Glutamatergic neuron (in vitro differentiated cells): ENCODE results near the gene SRGAP1. TPM values are rescaled to one million over a fixed set of nuclear protein-coding genes. Genes with fewer than 3 reads are reported as not detected.

Experiments
- DNase-seq: peaks from one replicate; pipeline ENCODE4 v3.0.0; 2022
- H3K27ac Mint-ChIP-seq: one replicate; pipeline ENCODE4 v1.8.0; 2020; ENCODE audit warnings: mild to moderate bottlenecking, mixed read lengths, inconsistent platforms; ENCODE audit not compliant: unreplicated experiment
- H3K27me3 Mint-ChIP-seq: one replicate; pipeline ENCODE4 v1.8.0; 2020; ENCODE audit warnings: mild to moderate bottlenecking, moderate library complexity, mixed read lengths, inconsistent platforms; ENCODE audit not compliant: unreplicated experiment
- H3K36me3 Mint-ChIP-seq: one replicate; pipeline ENCODE4 v1.8.0; 2020; ENCODE audit warnings: mild to moderate bottlenecking, mixed read lengths, inconsistent platforms; ENCODE audit not compliant: unreplicated experiment
- H3K4me1 Mint-ChIP-seq: one replicate; pipeline ENCODE4 v1.8.0; 2020; ENCODE audit warnings: mild to moderate bottlenecking, low read depth, mixed read lengths, inconsistent platforms; ENCODE audit not compliant: unreplicated experiment
- H3K4me3 Mint-ChIP-seq: one replicate; pipeline ENCODE4 v1.8.0; 2020; ENCODE audit warnings: mild to moderate bottlenecking, mixed read lengths, inconsistent platforms; ENCODE audit not compliant: unreplicated experiment
- H3K9me3 Mint-ChIP-seq: one replicate; pipeline ENCODE4 v1.8.0; 2020; ENCODE audit warnings: mild to moderate bottlenecking, moderate library complexity, mixed read lengths, inconsistent platforms; ENCODE audit not compliant: unreplicated experiment
- total RNA-seq: library from RNA; stranded (reverse); fragmentation: NEBNext Ultra II Directional; extraction: Animal tissue kit (Norgen Biotek cat#: 25700); gene quantifications from one replicate; pipeline ENCODE4 v1.2.1, GENCODE V29; 2021; ENCODE audit not compliant: unreplicated experiment
- TF ChIP-seq, protein P1 (sequence below): fragments of 200-600 bp; sonication (generic); IDR thresholded peaks from one replicate; pipeline ENCODE4 v1.5.0; 2021; ENCODE audit not compliant: partially characterized antibody, unreplicated experiment

Gene SRGAP1
- total RNA-seq, 1 donor from 2014 or later = 52.0 TPM

DNA sequence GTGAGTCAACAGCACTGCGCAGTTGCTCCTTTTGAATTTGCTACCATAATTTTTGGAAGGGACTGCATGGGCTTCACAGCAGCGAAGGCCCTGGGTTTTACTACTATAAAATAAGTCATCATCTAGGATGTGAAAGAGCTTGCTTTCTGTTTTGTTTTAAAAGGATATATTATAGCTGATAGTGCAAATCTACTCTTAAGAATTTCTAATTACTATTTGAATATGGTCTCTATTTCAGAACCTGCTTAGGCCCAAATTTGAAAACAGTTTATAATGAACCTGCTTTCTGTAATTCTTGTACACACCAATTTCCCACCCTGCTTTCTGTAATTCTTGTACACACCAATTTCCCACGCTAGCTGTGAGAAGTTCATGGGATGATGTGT is 73.0 kb downstream of the SRGAP1 start:
- Mint-ChIP-seq H3K36me3 (peaks cover 6% of the 10 kb centered on the region), H3K4me3 (no peak overlapping the region), H3K27ac (no peak overlapping the region), H3K9me3 (peaks cover 2% of the 10 kb centered on the region), H3K4me1 (peaks cover 25% of the 10 kb centered on the region), H3K27me3 (peaks cover 2% of the 10 kb centered on the region)
- TF ChIP-seq, protein P1, sequence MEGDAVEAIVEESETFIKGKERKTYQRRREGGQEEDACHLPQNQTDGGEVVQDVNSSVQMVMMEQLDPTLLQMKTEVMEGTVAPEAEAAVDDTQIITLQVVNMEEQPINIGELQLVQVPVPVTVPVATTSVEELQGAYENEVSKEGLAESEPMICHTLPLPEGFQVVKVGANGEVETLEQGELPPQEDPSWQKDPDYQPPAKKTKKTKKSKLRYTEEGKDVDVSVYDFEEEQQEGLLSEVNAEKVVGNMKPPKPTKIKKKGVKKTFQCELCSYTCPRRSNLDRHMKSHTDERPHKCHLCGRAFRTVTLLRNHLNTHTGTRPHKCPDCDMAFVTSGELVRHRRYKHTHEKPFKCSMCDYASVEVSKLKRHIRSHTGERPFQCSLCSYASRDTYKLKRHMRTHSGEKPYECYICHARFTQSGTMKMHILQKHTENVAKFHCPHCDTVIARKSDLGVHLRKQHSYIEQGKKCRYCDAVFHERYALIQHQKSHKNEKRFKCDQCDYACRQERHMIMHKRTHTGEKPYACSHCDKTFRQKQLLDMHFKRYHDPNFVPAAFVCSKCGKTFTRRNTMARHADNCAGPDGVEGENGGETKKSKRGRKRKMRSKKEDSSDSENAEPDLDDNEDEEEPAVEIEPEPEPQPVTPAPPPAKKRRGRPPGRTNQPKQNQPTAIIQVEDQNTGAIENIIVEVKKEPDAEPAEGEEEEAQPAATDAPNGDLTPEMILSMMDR = no peak
- no peak for DNase-seq

DNA sequence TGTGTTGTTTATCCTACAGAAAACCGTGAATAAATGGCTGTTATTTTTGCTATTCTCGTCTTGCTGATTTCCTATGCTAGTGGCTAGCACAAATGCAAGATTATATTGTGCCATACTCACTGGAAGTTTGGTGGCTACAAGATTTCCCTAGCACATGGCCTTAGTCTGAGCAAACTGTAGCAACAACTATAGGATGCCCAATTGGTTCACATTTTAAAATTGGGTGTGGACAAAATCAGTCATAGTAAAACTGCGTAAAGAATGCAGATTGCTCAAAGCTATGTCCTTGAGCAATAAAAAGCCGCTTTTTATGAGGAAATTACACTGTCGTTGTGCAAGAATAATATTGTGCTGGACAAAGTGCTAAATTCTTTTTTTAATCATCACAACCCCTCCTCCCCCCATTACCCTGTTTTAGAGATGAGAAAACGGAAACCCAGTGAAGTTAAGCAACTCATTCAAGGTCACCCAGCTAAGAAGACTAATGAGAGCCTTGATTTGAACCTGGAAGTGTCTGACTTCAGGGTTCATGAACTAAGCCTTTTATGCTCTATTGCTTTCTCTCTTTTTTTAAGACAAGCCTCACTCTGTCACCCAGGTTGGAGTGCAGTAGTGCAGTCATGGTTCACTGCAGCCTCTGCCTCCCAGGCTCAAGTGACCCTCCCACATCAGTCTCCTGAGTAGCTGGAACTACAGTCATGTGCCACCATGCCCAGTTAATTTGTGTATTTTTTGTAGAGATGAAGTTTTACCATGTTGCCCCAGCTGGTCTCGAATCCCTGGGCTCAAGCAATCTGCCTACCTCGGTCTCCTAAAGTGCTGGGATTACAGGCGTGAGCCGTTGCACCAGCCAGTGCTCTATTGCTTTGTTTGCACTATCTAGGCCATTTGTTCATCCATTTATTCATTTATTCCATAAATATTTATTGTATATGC is 73.6 kb downstream of the SRGAP1 start:
- TF ChIP-seq, protein P1 = no peak
- peak; percentile 23 for DNase-seq
- no peak overlapping the region for H3K4me3 Mint-ChIP-seq
- peaks cover 2% of the 10 kb centered on the region for H3K9me3 Mint-ChIP-seq
- peaks cover 6% of the 10 kb centered on the region for H3K36me3 Mint-ChIP-seq
- H3K27ac Mint-ChIP-seq = peak overlapping the region; percentile 75
- H3K4me1 Mint-ChIP-seq = peaks cover 25% of the 10 kb centered on the region
- peaks cover 2% of the 10 kb centered on the region for H3K27me3 Mint-ChIP-seq

DNA sequence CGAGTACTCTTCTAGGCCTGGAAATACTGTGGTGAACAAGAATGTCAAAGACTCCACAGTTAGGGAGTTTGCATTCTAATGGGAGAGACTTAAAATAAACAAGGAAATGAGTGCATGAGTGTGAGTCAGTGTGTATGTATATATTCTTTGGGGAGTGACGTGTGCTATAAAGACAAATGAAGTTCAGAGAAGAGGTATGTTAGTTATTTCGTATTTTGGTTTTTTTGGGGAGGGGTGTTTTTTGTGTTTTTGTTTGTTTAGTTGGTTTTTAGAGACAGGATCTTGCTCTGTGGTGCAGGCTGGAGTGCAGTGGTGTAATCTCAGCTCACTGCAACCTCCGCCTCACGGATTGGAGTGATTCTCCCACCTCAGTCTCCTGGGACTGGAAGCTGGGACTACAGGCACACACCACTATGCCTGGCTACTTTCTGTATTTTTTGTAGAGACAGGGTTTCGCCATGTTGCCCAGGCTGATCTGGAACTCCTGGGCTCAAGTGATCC is 74.3 kb downstream of the SRGAP1 start:
- peak overlapping the region; percentile 4 for H3K4me3 Mint-ChIP-seq
- DNase-seq = peak; percentile 22
- H3K27ac Mint-ChIP-seq = peak overlapping the region; percentile 75
- peaks cover 2% of the 10 kb centered on the region for H3K27me3 Mint-ChIP-seq
- H3K9me3 Mint-ChIP-seq = peaks cover 2% of the 10 kb centered on the region
- TF ChIP-seq, protein P1 = no peak
- peaks cover 6% of the 10 kb centered on the region for H3K36me3 Mint-ChIP-seq
- H3K4me1 Mint-ChIP-seq = peaks cover 25% of the 10 kb centered on the region

DNA sequence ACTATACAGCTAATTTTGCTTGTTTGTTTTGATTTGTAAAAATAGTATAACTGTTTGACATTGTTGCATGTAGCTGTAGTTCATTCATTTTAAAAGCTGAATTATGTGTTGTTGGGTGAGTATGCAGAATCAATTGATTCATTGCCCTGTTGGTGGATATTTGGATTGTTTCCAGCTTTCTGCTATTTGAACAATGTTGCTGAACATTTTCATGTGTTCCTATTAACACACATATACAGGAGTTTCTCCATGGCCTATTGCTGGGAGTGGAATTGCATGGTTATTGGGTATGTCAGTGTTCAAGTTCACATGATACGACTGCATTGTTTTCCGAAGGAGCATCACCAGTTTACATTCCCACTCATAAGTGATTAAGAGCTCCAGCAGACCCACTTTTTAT is 75.3 kb downstream of the SRGAP1 start:
- H3K4me1 Mint-ChIP-seq = peaks cover 18% of the 10 kb centered on the region
- no peak overlapping the region for H3K27ac Mint-ChIP-seq
- TF ChIP-seq, protein P1 = no peak
- H3K36me3 Mint-ChIP-seq = peaks cover 6% of the 10 kb centered on the region
- peaks cover 2% of the 10 kb centered on the region for H3K9me3 Mint-ChIP-seq
- H3K27me3 Mint-ChIP-seq = peaks cover 2% of the 10 kb centered on the region
- no peak for DNase-seq
- H3K4me3 Mint-ChIP-seq = no peak overlapping the region

DNA sequence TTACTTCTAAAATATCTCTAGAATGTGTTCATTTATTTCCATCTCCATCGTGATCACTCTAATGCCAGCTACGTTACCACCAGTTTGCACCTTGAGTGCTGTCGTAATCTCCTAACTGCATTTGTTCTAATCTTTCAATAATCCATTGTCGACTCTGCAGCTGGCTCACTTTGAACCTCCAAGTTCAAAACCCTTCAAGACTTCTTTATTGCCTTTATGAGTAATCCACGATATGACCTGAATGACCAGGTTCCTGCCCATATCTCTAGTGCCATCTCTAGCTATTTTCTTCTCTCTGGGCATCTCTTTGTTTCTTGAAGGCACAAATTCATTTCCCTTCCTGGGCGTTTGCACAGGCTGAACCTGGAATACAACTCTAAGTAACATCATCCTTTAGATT is 76.7 kb downstream of the SRGAP1 start:
- TF ChIP-seq, protein P1 = no peak
- Mint-ChIP-seq H3K4me1 (peaks cover 17% of the 10 kb centered on the region), H3K4me3 (no peak overlapping the region), H3K36me3 (peaks cover 6% of the 10 kb centered on the region), H3K9me3 (peaks cover 2% of the 10 kb centered on the region), H3K27ac (no peak overlapping the region), H3K27me3 (peaks cover 2% of the 10 kb centered on the region)
- DNase-seq = no peak
